MCF 10A (cell line): ENCODE results near the gene SLC13A4. TPM values are rescaled to one million over a fixed set of nuclear protein-coding genes. Genes with fewer than 3 reads are reported as not detected.

Experiments used
- BruUV-seq: library from RNA; stranded (reverse); fragments of 400-500 nt; replicated peaks from 2 replicates; lab custom pipeline; 2021; lab: Mats Ljungman, UMichigan
- CTCF ChIA-PET: fragments of 300-600 bp; sonication (Branson Sonifier 250); formaldehyde crosslinking; extraction: SDS; loops from one replicate; lab custom pipeline; 2021; ENCODE audit warnings: antibody characterized with exemption, inconsistent platforms; lab: Yijun Ruan, JAX
- POLR2A ChIA-PET: fragments of 300-600, 350-650 bp; sonication (Branson Sonifier 250); formaldehyde crosslinking; extraction: SDS; loops from one replicate; lab custom pipeline; 2020; ENCODE audit warnings: antibody characterized with exemption, inconsistent platforms; lab: Yijun Ruan, JAX
- DNase-seq: peaks from one replicate; pipeline ENCODE4 v3.0.0-alpha.2; 2018; ENCODE audit not compliant: unreplicated experiment
- H3K27ac Mint-ChIP-seq: one replicate; pipeline ENCODE4 v1.8.0; 2022; ENCODE audit warnings: mild to moderate bottlenecking, low read depth, mixed read lengths; ENCODE audit not compliant: unreplicated experiment
- H3K27me3 Mint-ChIP-seq: one replicate; pipeline ENCODE4 v1.8.0; 2022; ENCODE audit warnings: mixed read lengths; ENCODE audit not compliant: insufficient read depth, unreplicated experiment
- H3K36me3 Mint-ChIP-seq: one replicate; pipeline ENCODE4 v1.8.0; 2022; ENCODE audit warnings: mild to moderate bottlenecking, moderate library complexity, mixed read lengths; ENCODE audit not compliant: insufficient read depth, unreplicated experiment
- H3K4me1 Mint-ChIP-seq: one replicate; pipeline ENCODE4 v1.8.0; 2022; ENCODE audit warnings: mixed read lengths; ENCODE audit not compliant: insufficient read depth, unreplicated experiment
- H3K4me3 Mint-ChIP-seq: one replicate; pipeline ENCODE4 v1.8.0; 2022; ENCODE audit warnings: mild to moderate bottlenecking, moderate library complexity, mixed read lengths; ENCODE audit not compliant: unreplicated experiment
- H3K9me3 Mint-ChIP-seq: one replicate; pipeline ENCODE4 v1.8.0; 2022; ENCODE audit warnings: mixed read lengths; ENCODE audit not compliant: unreplicated experiment
- CTCF ChIP-seq: fragments of 200-600 bp; IDR thresholded peaks from one replicate; pipeline ENCODE4 v1.8.0; 2022; ENCODE audit warnings: antibody characterized with exemption, mild to moderate bottlenecking; ENCODE audit not compliant: unreplicated experiment
- intact Hi-C: fragments of 100-400 bp; cut with micrococcal nuclease; formaldehyde crosslinking; loops from 2 replicates; pipeline ENCODE4 v1.14.1; 2022
- total RNA-seq: library from RNA; stranded (reverse); gene quantifications from 2 replicates; pipeline ENCODE4 v1.2.3, GENCODE V29; 2022

Gene SLC13A4
- total RNA-seq, 1 experiment from 2014 or later: not detected

- CTCF ChIA-PET: interaction anchor here (0.8 kb wide), 1 partner anchor 73 kb away, joined by 4 read pairs; no protein-coding TSS in a partner anchor
These were observed 20.8 kb upstream of the SLC13A4 start, which contains the start of gene FAM180A for GRCh38 chr7:135748770-135749169. FAM180A (minus strand) TSS chr7:135748813; CDS start chr7:135748580, 233 bp downstream.

DNA sequence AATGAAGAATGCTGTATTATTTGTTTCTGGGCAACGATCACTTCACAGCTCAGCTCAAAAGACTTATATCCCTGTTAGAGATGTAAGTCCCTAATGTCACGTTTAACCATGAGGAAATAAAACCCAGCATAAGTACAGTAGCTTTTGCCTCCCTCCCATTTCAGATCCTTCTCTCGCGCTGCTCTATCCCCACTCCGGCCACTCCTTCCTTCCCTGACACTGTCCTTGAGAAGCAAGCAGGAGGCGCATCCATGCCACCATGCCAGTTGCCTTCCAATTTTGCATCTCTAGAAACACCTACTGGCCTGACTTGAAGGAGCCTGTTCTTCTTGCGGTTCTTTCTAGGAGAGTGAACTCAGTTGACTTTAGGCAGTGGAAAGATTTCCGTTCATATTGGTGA lies 19.4 kb upstream of the SLC13A4 start:
- Mint-ChIP-seq H3K4me1 (peaks cover 30% of the 10 kb centered on the region), H3K27ac (no peak overlapping the region), H3K9me3 (no peaks in the 10 kb centered on the region), H3K4me3 (no peak overlapping the region), H3K27me3 (no peaks in the 10 kb centered on the region), H3K36me3 (no peaks in the 10 kb centered on the region)
- intact Hi-C loops: loop anchor here (5.0 kb wide), 1 partner anchor 35 kb away; no protein-coding TSS in a partner anchor
- no peak for DNase-seq
- no peak for TF ChIP-seq CTCF
- CTCF ChIA-PET: interaction anchor here (0.6 kb wide), 1 partner anchor 75 kb away, joined by 3 read pairs; no protein-coding TSS in a partner anchor
- POLR2A ChIA-PET: no interaction called here
- no TSS peak for BruUV-seq

More at GRCh38 chr7:135748770-135749169, 20.8 kb upstream of the SLC13A4 start, which contains the start of gene FAM180A:
- TF ChIP-seq CTCF: no peak
- intact Hi-C loops: loop anchor here (5.0 kb wide), 1 partner anchor 36 kb away; no protein-coding TSS in a partner anchor
- Mint-ChIP-seq H3K27ac (no peak within 1 kb of the TSS), H3K27me3 (no peaks in the 10 kb centered on the region), H3K36me3 (no peaks in the 10 kb centered on the region), H3K4me1 (peaks cover 27% of the 10 kb centered on the region), H3K9me3 (no peaks in the 10 kb centered on the region), H3K4me3 (no peak within 1 kb of the TSS)
- BruUV-seq: no TSS peak
- no peak for DNase-seq
- POLR2A ChIA-PET: no interaction called here

- DNase-seq: peak; percentile 84
- Mint-ChIP-seq H3K27me3 (no peaks in the 10 kb centered on the region), H3K9me3 (no peaks in the 10 kb centered on the region), H3K36me3 (no peaks in the 10 kb centered on the region), H3K27ac (peak overlapping the region; percentile 86), H3K4me1 (peaks cover 30% of the 10 kb centered on the region), H3K4me3 (peak overlapping the region; percentile 3)
- TF ChIP-seq CTCF: no peak
- CTCF ChIA-PET: interaction anchor here (0.6 to 1.6 kb wide), 7 partner anchors 26 to 549 kb away, joined by 3 to 6 read pairs (median 3); no protein-coding TSS in a partner anchor
- TSS peak; percentile 77 for BruUV-seq
- intact Hi-C loops: loop anchor here (5.0 kb wide), 1 partner anchor 34 kb away; no protein-coding TSS in a partner anchor
- POLR2A ChIA-PET: interaction anchor here (0.5 to 2.3 kb wide), 9 partner anchors 9 to 649 kb away, joined by 3 to 12 read pairs (median 3); partner anchors contain the start of gene STMP1
These were observed 17.8 kb upstream of the SLC13A4 start for GRCh38 chr7:135745703-135746312.

DNA sequence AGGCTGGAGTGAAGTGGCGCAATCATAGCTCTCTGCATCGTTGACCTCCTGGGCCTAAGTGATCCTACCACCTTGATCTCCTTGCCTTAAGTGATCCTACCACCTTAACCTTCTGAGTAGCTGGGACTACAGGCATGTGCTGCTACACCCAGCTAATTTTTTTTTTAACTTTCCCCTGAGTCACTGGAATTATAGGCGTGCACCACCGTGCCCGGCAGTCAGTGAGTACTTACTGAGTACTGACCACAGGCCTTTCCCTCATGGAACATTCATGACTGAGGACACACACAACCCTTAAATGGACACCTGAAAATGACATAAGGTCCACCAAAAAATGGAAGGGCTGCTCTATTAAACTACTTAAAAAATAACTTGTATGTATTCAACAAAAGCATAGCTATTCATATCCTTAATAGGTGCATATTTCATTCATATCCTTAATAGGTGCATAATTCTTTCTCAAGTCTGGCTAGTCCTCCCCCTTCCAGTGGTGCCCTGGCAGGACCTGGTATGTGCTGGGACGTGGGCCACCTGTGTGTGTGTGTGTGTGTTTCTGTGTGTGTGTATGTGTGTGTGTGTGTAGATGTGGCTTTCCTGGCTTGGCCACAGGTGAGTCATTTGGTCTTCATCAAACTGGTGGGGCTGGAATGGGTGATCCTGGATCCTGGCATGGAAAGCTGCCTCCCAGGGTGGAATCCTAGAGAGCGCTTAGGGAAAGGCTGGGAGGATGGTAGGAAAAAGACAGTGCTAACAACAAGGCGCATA lies 17.1 kb upstream of the SLC13A4 start:
- ChIA-PET POLR2A (interaction anchor here (0.5 to 2.3 kb wide), 8 partner anchors 13 to 649 kb away, joined by 3 to 12 read pairs (median 3); no protein-coding TSS in a partner anchor), CTCF (interaction anchor here (0.7 to 1.6 kb wide), 6 partner anchors 18 to 73 kb away, joined by 3 to 6 read pairs (median 4); no protein-coding TSS in a partner anchor)
- peak; percentile 57 for DNase-seq
- no peaks in the 10 kb centered on the region for H3K27me3 Mint-ChIP-seq
- peak overlapping the region; percentile 22 for H3K4me3 Mint-ChIP-seq
- no peaks in the 10 kb centered on the region for H3K36me3 Mint-ChIP-seq
- peak overlapping the region; percentile 86 for H3K27ac Mint-ChIP-seq
- no peaks in the 10 kb centered on the region for H3K9me3 Mint-ChIP-seq
- no peak for TF ChIP-seq CTCF
- TSS peak; percentile 54 for BruUV-seq
- intact Hi-C loops: loop anchor here (5.0 kb wide), 1 partner anchor 33 kb away; no protein-coding TSS in a partner anchor
- peaks cover 30% of the 10 kb centered on the region for H3K4me1 Mint-ChIP-seq
